HG02840 (cell line): ENCODE measurements around the gene SASH1.

Experiments used
- ATAC-seq: cut with Tn5 transposase; IDR thresholded peaks from one replicate; pipeline ENCODE4 v1.9.1; 2021; ENCODE audit warnings: mild to moderate bottlenecking, moderate library complexity, moderate number of reproducible peaks; ENCODE audit not compliant: unreplicated experiment, low FRiP score

The SASH1 gene

DNA sequence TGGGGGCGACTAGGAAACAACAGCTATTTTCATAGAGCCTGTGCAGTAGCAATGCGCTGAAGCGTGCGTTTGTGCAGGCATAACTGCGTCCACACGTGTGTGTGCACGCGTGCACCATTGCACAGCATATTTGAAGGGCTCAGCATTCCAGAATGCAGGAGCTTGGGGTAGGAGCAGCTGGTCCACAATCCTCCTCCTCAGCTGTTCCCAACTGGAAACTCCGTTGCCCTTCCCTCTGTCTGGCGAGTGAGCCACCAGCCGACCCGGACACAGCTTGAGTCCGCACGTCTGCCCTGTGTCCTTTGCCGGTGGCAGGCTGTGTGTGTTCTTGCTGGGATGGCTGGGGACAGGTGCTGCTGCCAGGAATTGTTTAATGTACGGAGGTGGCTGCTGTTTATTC is 110.2 kb downstream of the SASH1 start:
- no peak for ATAC-seq

DNA sequence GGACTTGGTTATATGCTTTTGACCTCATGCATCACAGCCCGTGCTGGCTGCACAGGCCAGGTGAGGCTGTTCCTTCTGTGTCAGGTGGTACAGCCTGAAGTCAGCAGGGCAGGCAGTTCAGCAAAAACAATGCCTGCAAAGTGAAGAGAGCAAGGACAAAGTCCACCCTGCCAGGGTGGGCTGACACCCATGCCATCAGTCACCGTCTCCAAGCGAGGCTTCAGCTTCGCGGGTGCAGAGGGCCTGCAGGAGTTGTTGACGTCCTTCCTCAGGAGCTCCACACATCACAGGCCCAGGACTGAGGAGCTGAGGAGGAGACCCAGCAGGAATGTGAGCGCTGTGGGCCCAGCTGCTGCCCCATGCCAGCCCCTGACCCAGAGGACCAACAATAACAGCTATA is 111.3 kb downstream of the SASH1 start:
- no peak for ATAC-seq

DNA sequence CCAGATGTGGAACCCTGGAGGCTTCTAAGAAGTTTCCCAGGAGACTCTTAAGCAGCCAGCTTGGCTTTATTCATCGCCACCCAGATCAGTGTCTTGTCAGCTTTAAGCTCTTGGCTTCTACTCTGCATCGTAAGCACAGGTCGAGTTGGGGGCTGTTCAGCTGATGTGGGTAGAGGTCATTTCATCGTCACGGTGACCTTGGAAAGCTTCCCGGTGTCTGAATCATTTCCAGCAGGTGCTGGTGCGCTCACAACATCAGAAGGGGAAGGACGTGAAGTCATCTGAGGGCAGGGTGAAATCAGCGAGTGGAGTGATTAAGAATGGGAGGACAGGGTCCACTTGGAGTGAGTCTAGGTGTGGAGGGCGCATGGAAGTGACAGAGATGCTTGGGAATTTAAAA is 112.6 kb downstream of the SASH1 start:
- ATAC-seq: no peak

DNA sequence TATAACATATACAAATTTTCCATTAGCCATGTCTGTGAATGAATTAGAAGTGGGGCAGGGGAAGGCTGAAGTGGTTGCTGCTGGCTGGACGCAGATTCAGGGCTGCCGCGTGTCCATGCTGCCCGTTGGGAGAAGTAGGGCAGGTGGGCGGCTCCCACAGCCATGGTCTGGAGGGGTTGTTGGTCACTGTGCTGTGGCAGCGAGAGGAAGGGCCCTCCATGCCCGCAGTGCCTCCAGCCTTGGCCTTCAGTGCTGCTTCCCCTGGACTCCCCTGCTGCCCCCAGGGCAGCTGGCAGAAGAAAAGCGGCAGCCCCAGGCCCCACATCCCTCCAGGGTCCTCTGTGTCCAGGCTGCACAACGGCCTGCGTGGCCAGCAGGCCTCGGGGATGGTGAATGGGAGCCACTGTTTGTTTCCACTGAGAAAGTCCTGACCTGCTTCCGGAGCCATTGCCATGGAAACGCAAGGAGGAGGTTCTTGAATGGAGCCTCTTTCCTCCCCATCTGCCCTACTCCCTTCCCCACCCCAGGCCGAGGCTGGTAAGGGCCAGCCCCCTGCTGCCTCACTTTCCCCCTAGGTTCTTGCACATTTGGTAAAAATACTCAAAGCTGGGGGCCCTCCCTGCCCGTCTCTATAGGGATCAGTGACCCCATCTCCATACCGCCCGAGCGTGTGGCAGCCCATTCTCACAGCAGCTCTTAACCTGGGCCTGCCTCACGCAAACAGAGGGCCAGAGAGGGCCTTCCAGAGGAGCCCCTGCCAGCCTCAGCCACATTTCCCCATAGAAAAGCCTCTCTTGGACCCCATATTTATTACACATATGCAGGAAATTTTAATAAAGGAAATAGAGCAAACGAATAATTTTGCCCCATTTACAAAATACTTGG is 113.3 kb downstream of the SASH1 start:
- ATAC-seq: no peak

DNA sequence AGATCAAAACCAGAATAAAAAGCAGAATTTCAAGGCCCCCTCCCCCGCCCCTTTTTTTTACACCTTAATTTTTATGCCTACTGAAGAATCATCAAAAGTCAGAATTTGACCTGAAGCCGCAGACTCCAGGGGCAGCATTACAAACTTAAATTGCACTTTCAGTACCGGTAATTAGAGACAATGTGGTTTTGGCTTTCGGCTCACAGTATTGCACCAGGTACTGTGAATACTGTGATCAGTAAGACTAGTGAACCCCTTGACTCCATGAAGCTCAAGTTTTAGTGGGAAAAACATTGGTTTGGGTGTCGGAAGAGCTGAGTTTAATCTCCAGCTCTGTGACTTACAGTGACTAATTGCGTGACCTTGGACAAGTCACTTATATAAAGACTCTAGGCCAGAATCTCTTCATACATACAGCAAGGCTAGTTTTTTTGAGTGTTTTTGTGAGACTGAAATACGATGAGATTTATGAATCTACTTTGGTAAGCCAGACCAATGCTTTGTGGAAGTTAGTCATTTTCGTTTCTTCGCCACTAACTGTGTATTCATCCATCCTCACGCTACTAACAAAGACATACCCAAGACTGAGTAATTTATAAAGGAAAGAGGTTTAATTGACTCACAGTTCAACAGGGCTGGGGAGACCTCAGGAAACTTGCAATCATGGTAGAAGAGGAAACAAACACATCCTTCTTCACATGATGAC is 114.7 kb downstream of the SASH1 start:
- ATAC-seq: no peak

DNA sequence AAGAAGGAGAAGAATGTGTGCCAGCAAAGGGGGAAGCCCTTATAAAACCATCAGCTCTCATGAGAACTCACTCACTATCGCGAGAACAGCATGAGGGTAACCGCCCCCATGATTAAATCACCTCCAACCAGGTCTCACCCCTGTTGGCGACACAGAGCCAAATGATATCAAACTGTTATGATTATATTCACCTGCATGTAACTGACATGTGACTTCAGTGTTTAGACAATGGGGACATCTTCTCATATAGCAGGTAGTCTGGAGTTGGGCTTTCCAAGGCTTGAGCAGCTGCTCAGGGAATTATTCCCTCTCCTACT is 115.2 kb downstream of the SASH1 start:
- no peak for ATAC-seq

DNA sequence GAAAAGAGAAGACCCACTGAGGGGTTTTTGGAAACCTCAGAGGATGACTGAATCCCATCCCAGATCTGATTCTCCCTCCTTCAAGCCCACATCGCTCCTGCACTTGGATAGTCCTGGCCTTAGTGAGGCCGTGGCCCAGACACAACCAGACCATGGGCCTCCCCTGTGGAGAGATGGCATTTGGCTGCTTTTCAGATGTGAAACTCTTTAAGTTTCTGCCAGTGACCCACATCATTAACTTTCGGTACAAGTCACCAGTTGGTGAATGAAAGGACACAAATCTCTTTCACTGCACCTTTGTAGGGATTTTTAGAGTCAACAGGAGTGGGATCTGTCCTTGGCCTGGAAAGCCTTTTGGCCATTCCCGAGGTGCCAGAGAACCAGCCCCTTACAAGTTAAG is 116.6 kb downstream of the SASH1 start:
- no peak for ATAC-seq

DNA sequence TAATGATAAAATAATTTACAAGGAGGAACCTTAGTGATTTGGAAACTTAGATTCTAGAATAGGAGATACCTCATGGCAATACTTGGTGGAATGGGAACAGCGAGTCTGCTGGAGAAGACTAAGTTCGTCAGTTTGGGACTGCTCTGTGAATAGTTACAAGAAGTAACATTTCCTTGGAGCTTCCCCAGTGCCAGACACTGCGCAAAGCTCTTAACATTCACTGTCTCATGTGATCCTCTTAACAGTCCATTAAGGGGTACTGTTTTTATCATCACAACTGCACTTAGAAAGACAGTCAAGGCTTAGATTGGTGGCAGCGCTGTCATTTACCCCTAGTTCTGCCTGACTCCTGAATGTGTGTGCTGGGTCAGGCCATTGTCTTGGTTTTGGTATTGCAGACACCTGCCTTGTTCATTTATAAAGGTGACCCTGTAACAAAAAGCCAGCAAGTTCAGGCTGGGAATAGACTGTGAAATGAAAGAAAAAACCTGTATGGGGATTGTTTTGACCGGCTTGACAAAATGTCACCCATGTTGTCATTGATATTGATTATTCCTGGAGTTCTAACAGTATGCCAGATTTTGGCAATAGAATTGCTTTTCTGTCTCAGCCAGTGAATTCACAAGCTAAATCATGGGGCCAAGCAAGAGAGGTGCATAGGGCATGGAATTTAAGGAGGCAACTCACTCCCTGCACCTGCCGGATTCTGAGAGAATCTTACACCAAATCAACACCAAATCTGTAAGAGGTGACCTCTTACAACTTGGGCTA is 118.4 kb downstream of the SASH1 start:
- no peak for ATAC-seq

DNA sequence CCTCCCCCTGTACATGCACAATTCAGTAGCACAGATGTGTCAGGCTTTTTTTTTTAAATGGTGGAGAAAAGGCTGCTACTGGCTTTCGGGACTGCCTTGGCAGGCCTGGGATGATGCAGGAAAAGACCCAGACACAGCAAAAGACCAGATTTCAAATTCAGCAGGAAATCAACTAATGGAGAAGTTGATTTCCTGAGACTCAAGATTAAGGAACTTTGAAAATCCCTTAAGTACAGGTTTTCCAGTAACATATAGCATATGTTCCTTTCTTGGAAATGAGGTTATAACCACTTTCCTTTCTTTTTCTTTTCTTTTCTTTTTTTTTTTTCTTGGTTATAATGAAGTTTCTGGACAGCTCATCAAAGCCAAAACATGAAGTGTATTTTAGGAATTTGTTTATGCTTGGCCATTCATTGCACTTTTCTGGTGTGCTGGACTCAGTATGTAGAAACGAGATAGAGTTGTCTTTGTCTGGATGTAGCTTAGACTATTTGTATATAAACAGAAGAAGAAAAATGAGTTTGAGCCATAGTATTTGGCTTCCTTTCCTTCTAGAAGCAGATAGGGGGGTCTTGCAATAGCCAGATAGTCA is 119.4 kb downstream of the SASH1 start:
- no peak for ATAC-seq

DNA sequence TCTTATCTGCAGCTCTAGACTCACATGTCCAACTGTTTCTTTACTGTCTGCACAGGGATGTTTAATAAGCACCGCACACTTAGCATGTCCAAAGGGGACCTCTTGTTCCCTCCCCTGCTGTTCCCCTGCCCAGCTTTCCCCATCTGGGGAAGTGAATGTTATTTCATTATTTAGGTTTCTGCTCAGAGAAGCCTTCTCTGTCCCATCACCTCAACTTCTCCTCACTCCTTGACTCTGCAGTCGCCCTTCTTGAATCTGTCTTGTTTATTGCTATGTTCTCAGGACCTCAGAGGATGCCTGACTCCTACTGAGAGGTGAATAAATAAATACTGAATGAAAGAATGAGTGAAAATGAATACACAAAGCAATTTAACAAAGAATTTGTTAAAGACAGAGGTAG is 121.0 kb downstream of the SASH1 start:
- no peak for ATAC-seq

DNA sequence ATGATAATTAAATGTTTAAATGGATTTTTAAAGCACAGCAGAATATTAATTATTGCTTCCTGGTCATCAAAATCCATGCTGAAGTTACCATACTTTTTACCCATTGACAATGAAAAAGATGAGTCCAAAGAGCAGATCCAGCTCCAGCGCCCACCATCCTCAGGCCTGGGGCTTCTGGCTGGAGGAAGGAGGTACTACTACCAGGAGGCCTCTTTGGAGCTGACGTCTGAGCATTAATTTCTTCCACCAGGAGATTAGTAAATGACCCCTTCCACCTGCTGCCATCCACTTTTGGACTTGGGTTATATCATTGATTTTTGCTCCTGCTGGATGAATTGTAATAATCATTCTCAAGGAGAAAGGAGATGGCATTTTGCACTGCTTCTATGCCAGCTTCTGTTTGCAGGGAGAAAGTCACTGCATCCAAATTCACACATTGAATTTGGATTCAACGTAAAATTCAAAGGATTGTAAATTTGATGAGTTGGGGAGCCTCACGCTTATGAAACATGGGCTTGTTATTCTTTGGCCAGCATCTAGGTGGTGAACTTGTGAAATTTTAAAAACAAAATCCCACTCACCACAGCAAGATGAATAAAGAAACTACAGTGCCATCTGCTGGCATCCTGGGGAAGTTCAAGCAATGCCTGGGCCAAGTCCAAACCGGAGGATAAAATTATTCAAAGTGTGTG is 121.8 kb downstream of the SASH1 start:
- no peak for ATAC-seq

DNA sequence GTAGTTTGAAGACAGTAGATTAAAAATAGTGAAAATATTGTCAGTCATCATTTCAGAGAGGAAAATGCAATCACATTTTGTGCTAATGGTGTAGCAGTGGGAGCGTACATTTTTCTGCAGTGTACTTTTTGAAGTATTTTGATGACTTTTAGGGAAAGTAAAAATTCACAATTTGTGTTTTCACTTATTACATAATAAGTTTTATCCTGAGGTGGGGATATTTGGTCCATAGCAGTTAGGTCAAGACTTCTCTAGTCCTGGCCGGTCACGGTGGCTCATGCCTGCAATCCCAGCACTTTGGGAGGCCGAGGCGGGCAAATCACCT is 122.3 kb downstream of the SASH1 start:
- ATAC-seq: no peak

DNA sequence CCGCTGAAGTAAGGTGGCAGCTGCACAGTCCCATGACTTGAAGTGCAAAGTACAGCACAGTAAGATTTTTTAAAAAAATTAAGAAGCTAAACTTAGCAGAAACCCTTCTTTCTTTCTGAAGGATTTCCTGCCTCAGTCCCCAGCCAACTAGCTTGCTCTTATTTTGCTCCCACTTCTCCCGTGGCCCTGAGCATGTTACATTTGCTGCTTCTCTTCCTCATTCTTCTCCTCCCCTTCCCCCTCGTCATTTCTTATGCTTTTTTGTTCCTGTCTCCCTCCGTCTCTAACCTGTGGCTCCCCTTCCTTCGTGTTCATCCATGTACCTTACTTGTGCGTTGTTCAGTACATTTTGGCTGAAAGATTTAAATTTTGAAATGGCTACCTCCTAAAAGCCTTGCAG is 123.0 kb downstream of the SASH1 start:
- no peak for ATAC-seq

DNA sequence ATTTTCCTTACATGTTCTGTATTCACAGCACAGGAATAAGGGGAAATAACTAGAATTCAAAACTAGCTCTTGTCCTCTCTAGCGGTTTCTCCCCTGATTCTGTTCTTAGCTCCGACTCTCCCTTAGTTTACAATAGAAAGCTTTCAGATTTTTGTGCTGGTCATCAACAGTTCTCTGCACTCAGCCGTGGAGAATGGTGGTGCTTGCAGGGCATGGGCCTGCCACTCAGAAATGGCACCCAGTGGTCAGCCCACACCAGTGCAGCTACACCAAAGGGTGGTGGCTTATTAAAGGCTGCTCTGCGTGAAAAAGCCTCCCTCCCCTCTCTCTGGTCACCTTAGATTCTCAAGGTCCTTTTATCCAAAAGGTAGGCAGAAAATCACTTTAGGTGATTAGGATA is 123.5 kb downstream of the SASH1 start:
- no peak for ATAC-seq

DNA sequence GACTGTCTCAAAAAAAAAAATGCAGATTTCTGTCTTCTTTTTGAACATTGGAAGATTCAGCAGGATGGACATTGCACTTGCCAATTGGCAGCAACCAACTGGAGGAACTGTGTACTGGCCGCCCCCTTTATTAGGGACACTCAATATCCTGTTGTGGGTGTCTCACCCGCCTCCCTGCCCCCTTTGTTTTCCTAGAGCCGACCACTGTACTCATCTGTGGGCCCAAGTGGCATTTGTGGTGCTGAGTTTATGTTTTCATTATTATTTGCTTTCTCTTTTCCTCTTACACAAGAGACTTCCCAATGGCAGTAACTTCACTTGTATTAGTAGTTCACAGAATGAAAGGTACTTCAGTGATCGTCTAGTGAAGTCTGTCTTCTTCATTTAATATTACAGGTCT is 125.3 kb downstream of the SASH1 start:
- ATAC-seq: no peak

DNA sequence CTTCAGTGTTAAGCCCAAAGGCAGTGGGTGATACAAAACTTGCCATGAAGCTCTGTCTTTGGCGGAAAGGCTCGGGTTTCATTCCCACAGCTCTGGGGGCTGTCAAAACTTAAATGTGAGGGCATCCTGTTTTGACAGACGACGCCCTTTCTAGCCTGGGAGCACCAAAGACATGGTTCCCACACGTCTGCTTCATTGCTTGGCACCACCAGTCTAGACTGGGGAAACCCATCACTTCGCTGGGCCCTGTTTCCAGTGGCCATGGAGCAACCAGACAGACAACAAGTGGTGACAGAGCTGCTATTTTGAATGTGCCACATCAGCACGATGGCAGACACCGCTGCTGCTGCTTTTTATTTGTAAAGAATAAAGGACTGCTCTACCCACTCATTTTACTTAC is 127.5 kb downstream of the SASH1 start:
- no peak for ATAC-seq

DNA sequence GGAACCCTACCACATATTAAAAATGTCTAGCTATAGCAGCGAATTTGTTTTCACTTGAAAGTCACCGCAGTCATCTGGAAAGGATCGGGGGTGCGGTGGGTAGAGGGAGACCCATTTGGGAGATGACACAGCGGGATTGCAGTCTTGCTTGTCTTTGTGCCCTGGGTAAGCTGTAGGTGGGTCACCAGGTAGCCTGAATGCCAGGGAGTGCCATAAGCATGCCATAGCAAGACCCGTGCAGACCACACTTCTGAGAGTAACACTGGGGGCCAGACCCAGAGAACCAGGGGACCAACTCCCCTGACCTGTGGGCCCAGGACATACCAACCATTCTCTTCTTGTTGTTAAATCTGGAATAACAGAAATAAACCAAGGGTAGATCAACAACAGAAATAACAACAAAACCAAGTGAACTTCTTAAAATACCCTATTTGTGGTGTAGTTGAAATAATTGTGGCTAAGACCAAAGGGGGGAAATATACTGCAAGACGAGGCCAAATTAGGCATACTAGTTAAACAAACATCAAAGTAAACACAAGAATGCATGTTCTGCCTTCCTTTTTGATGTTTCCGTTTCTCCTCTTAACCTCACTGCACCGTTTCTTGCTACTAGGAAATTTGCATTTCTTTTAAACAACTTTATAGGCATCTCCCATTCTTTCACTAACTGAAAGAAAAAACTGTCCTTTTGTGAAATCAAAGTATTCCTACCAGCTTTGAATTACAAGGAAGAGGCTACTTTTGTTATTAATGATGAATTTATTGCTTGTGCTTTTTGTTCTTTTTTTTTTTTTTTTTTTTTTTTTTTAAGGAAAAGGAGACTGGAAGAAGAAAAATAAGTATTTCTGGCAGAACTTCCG is 128.2 kb downstream of the SASH1 start:
- no peak for ATAC-seq

DNA sequence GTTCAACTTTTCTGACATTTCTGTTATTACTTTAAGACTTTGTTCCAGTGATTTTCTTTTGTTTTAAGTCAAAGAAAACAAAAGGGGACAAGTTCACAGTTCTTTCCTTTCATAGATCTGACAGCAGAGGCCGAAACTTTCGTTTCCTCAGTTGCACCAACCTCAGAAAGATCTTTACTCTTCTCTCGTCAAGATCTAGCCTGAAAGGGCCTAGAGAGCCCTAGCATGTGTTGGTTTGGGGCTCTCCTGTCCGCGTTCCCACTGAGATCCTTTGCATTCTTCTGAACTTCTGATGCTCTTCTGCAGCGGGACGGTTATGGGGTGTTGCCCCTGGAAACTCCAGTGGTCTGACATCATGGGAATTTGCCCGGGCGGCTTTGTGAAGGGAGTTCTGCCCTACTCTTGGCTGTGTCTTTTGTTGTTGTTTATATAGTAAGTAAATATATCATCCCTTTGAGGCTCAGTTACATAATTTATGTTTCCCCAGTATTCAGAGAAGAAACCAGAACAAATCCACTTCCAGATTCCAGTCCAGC is 129.1 kb downstream of the SASH1 start:
- no peak for ATAC-seq
